ENCODE measurements around the gene GAREM2. TPM values are rescaled to one million over a fixed set of nuclear protein-coding genes. Genes with fewer than 3 reads are reported as not detected.

The GAREM2 gene
- total RNA-seq, 1 experiment from 2014 or later, result 1.8 TPM

DNA sequence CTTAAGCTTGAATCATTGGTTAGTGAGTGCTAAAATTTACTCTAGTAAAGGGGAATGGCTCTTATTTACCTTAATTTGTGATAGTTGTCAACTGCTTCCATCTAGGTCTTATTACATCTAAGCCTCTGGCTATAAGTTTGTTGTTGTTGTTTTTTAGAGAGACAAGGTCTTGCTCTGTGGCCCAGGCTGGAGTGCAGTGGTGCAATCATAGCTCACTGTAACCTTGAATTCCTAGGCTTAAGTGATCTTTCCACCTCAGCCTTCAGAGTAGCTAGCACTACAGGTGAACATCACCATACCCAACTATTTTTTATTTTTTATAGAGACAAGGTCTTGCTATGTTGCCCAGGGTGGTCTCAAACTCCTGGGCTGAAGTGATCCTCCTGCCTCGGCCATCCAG lies 65.0 kb downstream of the GAREM2 start:
- DNase-seq (ENCODE audit: low read depth), result no peak

DNA sequence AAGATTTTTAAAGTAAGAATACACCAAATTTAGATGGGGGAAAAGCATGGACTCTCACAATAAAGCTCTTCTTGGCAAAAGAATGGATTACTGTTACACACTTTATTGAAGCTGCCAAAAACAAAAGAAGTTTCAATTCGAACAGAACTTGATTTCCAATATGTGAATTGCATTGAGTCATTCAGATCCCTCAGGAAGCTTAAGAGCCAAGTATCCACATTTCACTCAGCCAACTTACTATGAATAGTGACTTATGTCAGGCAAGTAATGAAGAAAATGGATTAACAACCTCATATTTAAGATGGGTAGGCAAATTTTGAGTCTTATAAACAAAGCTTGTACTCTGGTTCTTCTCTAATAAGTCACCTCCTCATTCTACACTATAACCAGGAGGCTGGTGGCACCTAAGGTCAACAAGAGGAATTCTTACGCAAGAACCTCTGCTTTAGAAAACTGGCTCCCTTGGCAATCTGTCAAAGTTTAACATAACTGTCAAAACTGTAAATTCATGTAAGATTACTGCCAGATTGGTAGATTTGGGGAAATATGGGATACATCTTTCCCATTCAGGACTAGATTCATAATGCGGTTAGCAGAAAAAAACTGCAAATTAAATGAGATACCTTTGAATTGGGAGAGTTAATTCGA lies 65.5 kb downstream of the GAREM2 start:
- DNase-seq (ENCODE audit: low read depth), result no peak

Other genes with a start within 250 kb of the GAREM2 start
- gene KIF3C, start 190.6 kb upstream of the GAREM2 start, total RNA-seq (2014; rRNA removed; shearing (Covaris generic)), result 10.5 and 25.8 TPM in 2 replicates
- gene RAB10, start 139.0 kb upstream of the GAREM2 start, total RNA-seq (2014; rRNA removed; shearing (Covaris generic)), result 120 and 138 TPM in 2 replicates
- gene HADHA, start 71.5 kb downstream of the GAREM2 start, total RNA-seq (2014; rRNA removed; shearing (Covaris generic)), result 148 and 164 TPM in 2 replicates
- gene HADHB, start 71.9 kb downstream of the GAREM2 start, total RNA-seq (2014; rRNA removed; shearing (Covaris generic)), result 110 and 121 TPM in 2 replicates
- 18.9 and 20.3 TPM in 2 replicates for gene SELENOI, start 173.1 kb downstream of the GAREM2 start, total RNA-seq (2014; rRNA removed; shearing (Covaris generic))
- gene ADGRF3, start 173.7 kb downstream of the GAREM2 start, total RNA-seq (2014; rRNA removed; shearing (Covaris generic)), result under 0.01 TPM in 2 replicates
- 0.24 TPM in 1 of 2 replicates, not detected in the other for gene DRC1, start 228.8 kb downstream of the GAREM2 start, total RNA-seq (2014; rRNA removed; shearing (Covaris generic))

Measured in RPMI7951 (cell line).